HG03135 (cell line): Measurements from ENCODE around the gene ATAD1.
"Not testable (repeated sequence)": the region's sequence is repeated elsewhere in the genome, so short reads cannot be mapped to it uniquely, and the experiment has no call there.

Experiments
- ATAC-seq: cut with Tn5 transposase; IDR thresholded peaks from one replicate; pipeline ENCODE4 v1.9.1; 2021; ENCODE audit warnings: mild to moderate bottlenecking, moderate library complexity; ENCODE audit not compliant: unreplicated experiment

The ATAD1 gene

GRCh38 chr10:87760195-87760905 is 57.7 kb downstream of the ATAD1 start:
- no peak for ATAC-seq

GRCh38 chr10:87759551-87759950 is 58.5 kb downstream of the ATAD1 start:
- ATAC-seq: no peak

DNA sequence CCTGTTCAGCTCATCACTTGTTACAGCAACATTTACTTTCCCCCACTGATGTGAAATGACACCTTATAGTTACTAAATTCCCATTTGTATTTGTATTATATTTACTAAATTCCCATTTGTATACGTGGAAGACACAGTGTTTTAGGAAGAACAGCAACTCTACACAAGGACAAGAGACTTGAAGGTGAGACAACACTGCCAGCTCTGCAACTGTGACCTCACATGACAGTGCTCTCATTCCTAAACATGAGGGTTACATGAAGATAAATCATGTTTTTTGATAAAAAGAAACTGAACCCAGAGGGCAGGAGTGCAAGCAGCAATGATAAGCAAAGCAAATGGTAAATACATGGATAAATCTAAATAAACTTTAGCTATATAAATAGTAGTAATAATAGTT is 60.3 kb downstream of the ATAD1 start:
- no peak for ATAC-seq

DNA sequence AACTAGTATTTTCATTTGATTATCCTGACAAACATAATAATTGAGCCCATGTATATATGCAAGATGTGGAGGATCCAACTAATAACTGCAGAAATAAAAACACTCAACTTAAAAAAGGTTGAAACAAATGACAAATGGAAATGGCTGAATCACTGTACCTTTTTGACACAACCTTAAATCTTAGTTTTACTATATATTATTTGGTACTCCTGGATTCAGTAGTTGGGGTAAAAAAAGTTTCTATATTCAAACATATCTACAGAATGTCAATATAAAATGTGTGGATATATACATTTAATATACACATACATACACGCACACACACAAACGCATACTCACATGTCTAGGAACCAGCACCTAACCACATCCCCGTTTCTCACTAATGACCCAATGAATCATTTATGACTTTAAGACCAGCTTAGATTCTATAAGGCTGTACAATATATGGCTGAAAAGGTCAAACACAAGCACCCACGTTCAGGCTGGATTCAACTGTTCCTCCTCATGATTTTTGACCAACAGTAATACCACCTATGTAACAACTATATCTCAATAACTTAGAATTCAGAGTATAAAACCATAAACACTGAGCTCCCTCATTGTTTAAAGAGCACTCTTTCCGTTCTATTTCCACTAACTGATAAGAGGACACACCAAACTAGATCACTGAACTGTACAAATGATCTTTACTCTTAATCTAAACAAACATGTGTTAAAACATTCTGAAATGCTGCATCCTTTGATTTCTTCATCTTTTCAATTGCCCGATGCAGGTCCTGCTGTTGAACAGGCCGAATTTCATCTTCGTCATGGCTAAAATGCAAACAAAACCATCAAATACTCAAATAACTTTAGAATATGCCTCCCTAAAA is 63.8 kb downstream of the ATAD1 start:
- no peak for ATAC-seq

DNA sequence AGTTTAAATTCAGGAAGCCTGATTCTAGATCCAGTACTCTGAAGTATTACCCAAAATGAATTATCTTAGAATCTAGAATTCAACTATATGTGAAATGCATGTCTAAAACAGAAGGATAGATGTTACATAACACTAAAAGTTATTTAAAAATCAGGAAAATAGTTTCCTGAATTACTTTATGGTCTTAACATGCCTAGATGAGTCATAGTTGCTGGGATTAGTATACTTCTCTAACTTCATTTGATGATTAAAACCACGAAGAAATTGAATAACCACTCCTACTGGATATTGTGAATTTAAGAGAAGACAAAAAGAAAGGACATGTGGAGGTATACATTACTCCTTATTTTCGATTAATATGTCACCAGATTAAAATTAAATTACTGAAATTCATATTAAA is 65.5 kb downstream of the ATAD1 start:
- no peak for ATAC-seq

DNA sequence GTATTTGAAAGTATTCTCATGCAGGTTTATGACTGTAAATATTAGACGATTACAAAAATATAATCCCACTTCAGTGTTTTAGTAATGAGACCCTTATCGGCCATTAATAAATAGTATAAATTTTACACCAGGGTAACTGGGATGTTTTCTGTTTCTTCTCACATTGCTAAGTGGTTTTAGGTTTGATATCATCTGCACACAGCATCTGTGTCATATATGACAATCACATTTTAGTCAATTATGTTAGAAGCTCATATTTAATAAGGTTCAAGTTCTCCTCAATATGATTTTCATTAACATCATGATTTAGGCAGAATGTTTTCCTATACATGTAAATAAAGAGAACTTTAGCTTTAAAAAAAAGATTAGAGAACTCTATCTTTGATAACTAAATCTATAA is 66.8 kb downstream of the ATAD1 start:
- no peak for ATAC-seq

- peak; percentile 60 for ATAC-seq
Measured at GRCh38 chr10:87750817-87751216, 67.2 kb downstream of the ATAD1 start.

DNA sequence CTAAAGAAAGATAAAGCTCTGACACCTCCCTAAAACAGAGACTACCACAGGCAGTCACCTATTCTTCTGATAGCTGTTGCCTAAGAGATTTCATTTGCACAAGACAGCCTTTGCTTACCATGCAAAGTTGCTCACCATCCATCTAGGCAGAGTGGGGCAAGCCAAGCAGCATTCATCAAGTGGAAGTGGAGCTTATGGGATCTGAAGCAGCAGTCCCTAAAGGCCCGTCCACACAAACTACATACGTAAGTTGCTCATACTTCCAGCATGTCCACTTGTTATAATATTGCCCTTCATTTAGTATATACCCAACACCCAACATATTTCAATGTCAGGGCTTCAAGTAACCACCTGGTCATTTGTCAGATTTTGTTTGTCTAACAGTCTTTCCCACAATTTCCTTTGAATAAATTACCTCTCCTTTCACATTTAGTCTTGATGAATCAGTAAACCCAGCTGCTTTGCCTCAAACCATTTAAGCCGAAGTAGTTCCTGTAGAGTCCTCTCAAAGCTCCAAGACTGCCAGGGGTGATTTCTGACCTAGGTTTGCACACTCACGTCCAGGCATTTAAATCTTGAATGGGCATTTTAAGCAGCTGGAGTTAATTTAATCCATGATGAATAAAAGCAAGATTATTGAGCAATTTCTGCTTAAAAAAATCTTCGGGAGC is 67.9 kb downstream of the ATAD1 start:
- ATAC-seq: no peak

DNA sequence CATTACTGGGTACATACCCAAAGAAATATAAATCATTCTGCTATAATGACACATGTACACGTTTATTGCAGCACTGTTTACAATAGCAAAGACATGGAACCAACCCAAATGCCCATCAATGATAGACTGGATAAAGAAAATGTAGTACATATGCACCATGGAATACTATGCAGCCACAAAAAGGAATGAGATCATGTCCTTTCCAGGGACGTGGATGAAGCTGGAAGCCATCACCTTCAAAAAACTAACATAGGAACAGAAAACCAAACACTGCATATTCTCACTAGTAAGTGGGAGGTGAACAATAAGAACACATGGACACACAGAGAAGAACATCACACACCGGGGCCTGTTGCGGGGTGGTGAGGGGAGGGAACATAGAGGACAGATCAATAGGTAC is 69.8 kb downstream of the ATAD1 start:
- not testable (repeated sequence) for ATAC-seq

DNA sequence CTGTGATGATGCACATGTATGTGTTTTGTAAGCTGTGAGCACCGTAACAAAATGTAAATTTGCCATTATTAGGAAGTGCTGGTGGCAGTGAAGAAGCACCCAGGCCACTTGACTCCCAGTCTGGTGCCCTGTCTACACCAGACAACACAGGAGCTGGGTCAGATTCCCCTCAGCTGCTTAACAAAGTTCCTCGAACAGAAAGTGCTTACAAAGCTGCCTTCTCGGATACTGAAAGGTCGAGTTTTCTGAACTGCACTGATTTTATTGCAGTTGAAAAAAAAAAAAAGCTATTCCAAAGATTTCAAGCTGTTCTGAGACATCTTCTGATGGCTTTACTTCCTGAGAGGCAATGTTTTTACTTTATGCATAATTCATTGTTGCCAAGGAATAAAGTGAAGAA is 71.1 kb downstream of the ATAD1 start:
- no peak for ATAC-seq

DNA sequence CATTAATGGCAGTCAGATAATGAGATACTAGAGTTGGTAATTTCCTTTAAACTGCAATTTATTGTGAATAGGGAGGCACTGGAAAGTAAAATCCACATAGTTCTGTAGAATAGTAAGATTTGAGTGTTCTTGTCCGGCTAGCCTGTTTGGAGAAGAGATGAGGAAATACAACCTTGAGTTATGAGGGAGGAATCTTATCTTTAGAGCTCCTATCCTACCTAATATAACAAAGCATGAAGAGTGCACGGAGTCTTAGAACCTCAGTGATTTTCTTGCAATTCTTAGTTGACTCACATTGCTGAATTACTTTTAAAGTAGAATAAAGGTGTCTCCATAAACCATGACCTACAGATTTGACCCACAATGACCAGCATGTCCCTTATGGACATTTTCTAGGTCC is 73.4 kb downstream of the ATAD1 start:
- no peak for ATAC-seq

DNA sequence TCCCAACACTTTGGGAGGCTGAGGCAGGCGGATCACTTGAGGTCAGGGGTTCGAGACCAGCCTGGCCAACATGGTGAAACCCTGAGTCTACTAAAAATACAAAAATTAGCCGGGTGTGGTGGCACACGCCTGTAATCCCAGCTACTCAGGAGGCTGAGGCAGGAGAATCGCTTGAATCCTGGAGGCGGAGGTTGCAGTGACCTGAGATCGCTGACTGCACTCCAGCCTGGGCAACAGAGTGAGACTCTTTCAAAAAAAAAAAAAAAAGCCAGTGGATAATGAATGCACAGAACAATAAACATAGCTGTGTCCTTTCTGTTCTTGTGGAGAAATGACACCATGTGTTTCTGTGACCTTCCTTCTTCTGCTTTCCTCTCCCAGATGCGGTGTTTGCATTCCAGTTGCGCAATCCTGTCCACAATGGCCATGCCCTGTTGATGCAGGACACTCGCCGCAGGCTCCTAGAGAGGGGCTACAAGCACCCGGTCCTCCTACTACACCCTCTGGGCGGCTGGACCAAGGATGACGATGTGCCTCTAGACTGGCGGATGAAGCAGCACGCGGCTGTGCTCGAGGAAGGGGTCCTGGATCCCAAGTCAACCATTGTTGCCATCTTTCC is 74.9 kb downstream of the ATAD1 start:
- not testable (repeated sequence) for ATAC-seq

DNA sequence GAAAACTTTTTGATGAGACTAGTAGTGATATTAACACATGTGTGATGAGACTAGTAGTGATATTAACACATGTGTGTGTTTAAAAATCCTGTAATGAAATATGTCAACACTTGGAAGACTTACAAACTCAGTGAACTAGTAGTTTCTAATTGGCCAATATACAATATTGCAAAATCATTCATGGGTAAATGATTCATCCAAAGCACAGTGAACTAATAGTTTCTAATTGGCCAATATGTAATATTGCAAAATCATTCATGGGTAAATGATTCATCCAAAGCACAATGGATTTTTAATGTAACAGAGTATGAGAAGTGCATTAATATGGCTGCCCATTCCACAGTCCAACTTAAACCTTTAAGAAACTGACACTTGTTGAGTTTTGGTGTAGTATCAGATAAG is 77.8 kb downstream of the ATAD1 start:
- no peak for ATAC-seq

GRCh38 chr10:87739703-87740102 is 78.3 kb downstream of the ATAD1 start:
- ATAC-seq: no peak

- not testable (repeated sequence) for ATAC-seq
Measured at GRCh38 chr10:87738253-87738652, 79.8 kb downstream of the ATAD1 start.

GRCh38 chr10:87734987-87735827 is 82.8 kb downstream of the ATAD1 start:
- no peak for ATAC-seq

DNA sequence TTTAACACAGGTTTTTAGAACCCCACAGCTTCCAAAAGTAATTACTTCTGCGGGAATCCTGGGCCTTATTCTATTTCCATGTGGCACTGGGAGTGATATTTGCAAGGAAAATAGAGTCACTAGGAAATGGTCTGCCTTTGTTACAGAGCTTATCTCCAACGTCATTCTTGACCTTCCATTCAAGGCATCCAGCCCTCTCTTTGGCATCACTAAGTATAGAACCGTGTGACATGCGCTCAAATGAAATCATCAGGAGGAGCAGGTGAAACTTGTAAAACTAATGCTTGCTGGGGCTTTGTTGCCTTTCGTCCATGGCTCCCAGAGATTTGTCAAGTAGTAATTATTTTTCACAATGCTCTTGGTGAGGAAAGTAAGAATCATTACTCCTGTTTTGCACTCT is 84.9 kb downstream of the ATAD1 start:
- ATAC-seq: no peak

GRCh38 chr10:87729940-87730339 is 88.1 kb downstream of the ATAD1 start:
- ATAC-seq: no peak

DNA sequence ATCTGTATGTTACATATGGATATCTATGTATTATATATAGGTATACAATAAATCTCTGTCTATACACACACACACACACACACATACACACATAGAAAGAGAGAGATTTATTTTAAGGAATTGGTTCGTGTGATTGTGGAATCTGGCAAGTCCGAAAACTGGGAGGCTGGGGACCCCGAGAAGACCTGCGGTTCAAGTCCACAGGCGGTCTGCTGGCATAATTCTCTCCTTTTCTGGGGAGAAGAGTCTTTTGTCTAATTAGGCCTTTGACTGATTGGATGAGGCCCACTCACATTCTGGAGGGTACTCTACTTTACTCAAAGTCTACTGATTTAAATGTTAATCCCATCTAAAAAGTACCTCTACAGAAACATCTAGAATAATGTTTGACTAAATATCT is 93.2 kb downstream of the ATAD1 start:
- no peak for ATAC-seq

- ATAC-seq: no peak
Measured at GRCh38 chr10:87723500-87723899, 94.5 kb downstream of the ATAD1 start.
